H9 (cell line): Measurements from ENCODE around the gene CACNA1I. TPM values are rescaled to one million over a fixed set of nuclear protein-coding genes. Genes with fewer than 3 reads are reported as not detected.

Source experiments
- DNase-seq: peaks from one replicate; pipeline ENCODE4 v3.0.0-alpha.2; 2017
- H2AFZ ChIP-seq: one replicate; pipeline ENCODE4 v1.6.1; 2013; ENCODE audit warnings: mild to moderate bottlenecking, low read length, control low read depth, moderate library complexity
- H2AK5ac ChIP-seq: 2 replicates; pipeline ENCODE4 v1.6.1; 2013; ENCODE audit warnings: low read length, control low read depth, mixed read lengths; ENCODE audit not compliant: insufficient read length
- H2BK120ac ChIP-seq: one replicate; pipeline ENCODE4 v1.6.1; 2013; ENCODE audit warnings: low read depth, mild to moderate bottlenecking, low read length, control low read depth, inconsistent platforms; ENCODE audit not compliant: poor library complexity, severe bottlenecking
- H2BK12ac ChIP-seq: 2 replicates; pipeline ENCODE4 v1.6.1; 2013; ENCODE audit warnings: low read length, control low read depth, mixed read lengths, low read depth; ENCODE audit not compliant: insufficient read length
- H2BK15ac ChIP-seq: 2 replicates; pipeline ENCODE4 v1.6.1; 2013; ENCODE audit warnings: low read depth, low read length, control low read depth
- H2BK20ac ChIP-seq: one replicate; pipeline ENCODE4 v1.6.1; 2013; ENCODE audit warnings: low read depth, mild to moderate bottlenecking, low read length, control low read depth, inconsistent platforms; ENCODE audit not compliant: poor library complexity, severe bottlenecking
- H2BK5ac ChIP-seq: 2 replicates; pipeline ENCODE4 v1.6.1; 2013; ENCODE audit warnings: low read length, control low read depth, mixed read lengths; ENCODE audit not compliant: insufficient read length
- H3K14ac ChIP-seq: 2 replicates; pipeline ENCODE4 v1.6.1; 2013; ENCODE audit warnings: low read length, control low read depth; ENCODE audit not compliant: insufficient read depth
- H3K18ac ChIP-seq: 2 replicates; pipeline ENCODE4 v1.6.1; 2013; ENCODE audit warnings: low read depth, mild to moderate bottlenecking, mixed read lengths, low read length, control low read depth; ENCODE audit not compliant: insufficient read length
- H3K23ac ChIP-seq: 2 replicates; pipeline ENCODE4 v1.6.1; 2013; ENCODE audit warnings: low read length, control low read depth, mixed read lengths, low read depth; ENCODE audit not compliant: insufficient read length
- H3K23me2 ChIP-seq: 2 replicates; pipeline ENCODE4 v1.6.1; 2013; ENCODE audit warnings: low read depth, mild to moderate bottlenecking, mixed read lengths, low read length, control low read depth; ENCODE audit not compliant: insufficient read length, poor library complexity, severe bottlenecking
- H3K27ac ChIP-seq: 2 replicates; pipeline ENCODE4 v1.5.1; 2013; ENCODE audit warnings: low read length, control low read depth, mixed read lengths, low read depth; ENCODE audit not compliant: insufficient read length
- H3K27me3 ChIP-seq: 2 replicates; pipeline ENCODE4 v1.6.1; 2013; ENCODE audit warnings: low read length, control low read depth, inconsistent platforms; ENCODE audit not compliant: insufficient read depth
- H3K4ac ChIP-seq: 2 replicates; pipeline ENCODE4 v1.6.1; 2013; ENCODE audit warnings: low read depth, mild to moderate bottlenecking, control low read depth, inconsistent platforms, low read length, moderate library complexity
- H3K4me1 ChIP-seq: 2 replicates; pipeline ENCODE4 v1.6.1; 2013; ENCODE audit warnings: low read length, control low read depth, inconsistent platforms; ENCODE audit not compliant: insufficient read depth
- H3K4me2 ChIP-seq: 2 replicates; pipeline ENCODE4 v1.6.1; 2013; ENCODE audit warnings: low read length, control low read depth, mixed read lengths; ENCODE audit not compliant: insufficient read length, insufficient read depth
- H3K56ac ChIP-seq: 2 replicates; pipeline ENCODE4 v1.6.1; 2013; ENCODE audit warnings: low read depth, mild to moderate bottlenecking, mixed read lengths, low read length, control low read depth; ENCODE audit not compliant: insufficient read length
- H3K79me1 ChIP-seq: 2 replicates; pipeline ENCODE4 v1.6.1; 2013; ENCODE audit warnings: low read depth, mild to moderate bottlenecking, moderate library complexity, low read length, control low read depth, inconsistent platforms; ENCODE audit not compliant: insufficient read depth, poor library complexity, severe bottlenecking
- H3K79me2 ChIP-seq: 2 replicates; pipeline ENCODE4 v1.6.1; 2013; ENCODE audit warnings: low read length, control low read depth, inconsistent platforms; ENCODE audit not compliant: insufficient read depth
- H3K9ac ChIP-seq: 2 replicates; pipeline ENCODE4 v1.6.1; 2013; ENCODE audit warnings: low read length, control low read depth, mixed read lengths; ENCODE audit not compliant: insufficient read length; ENCODE audit errors: extremely low read depth
- H3K9me3 ChIP-seq: one replicate; pipeline ENCODE4 v1.6.1; 2013; ENCODE audit warnings: low read depth, low read length, inconsistent platforms; ENCODE audit not compliant: control insufficient read depth
- H3T11ph ChIP-seq: one replicate; pipeline ENCODE4 v1.6.1; 2013; ENCODE audit warnings: mild to moderate bottlenecking, low read length, control low read depth, inconsistent platforms
- H4K20me1 ChIP-seq: one replicate; pipeline ENCODE4 v1.6.1; 2013; ENCODE audit not compliant: control insufficient read depth, insufficient read length, insufficient read depth
- H4K5ac ChIP-seq: 2 replicates; pipeline ENCODE4 v1.6.1; 2013; ENCODE audit warnings: low read depth, mild to moderate bottlenecking, mixed read lengths, low read length, control low read depth; ENCODE audit not compliant: insufficient read length
- H4K8ac ChIP-seq: replicated peaks from 2 replicates; pipeline ENCODE4 v1.6.1; 2013; ENCODE audit warnings: low read length, control low read depth, mixed read lengths, low read depth; ENCODE audit not compliant: insufficient read length
- H4K91ac ChIP-seq: 2 replicates; pipeline ENCODE4 v1.6.1; 2013; ENCODE audit warnings: low read depth, mild to moderate bottlenecking, moderate library complexity, mixed read lengths, low read length, control low read depth; ENCODE audit not compliant: insufficient read length
- H3K27ac Mint-ChIP-seq, 3 experiments: 2 replicates in 2 of 3; 3 replicates in 1 of 3; pipeline ENCODE4 v1.8.0; 2020 to 2021; ENCODE audit warnings: mixed read lengths in 3 of 3, mild to moderate bottlenecking in 1 of 3, moderate library complexity in 1 of 3
- H3K27me3 Mint-ChIP-seq: 2 replicates; pipeline ENCODE4 v1.8.0; 2021; ENCODE audit warnings: low read depth, mild to moderate bottlenecking, moderate library complexity, mixed read lengths
- H3K36me3 Mint-ChIP-seq, 3 experiments: 2 replicates in 2 of 3; 3 replicates in 1 of 3; pipeline ENCODE4 v1.8.0; 2020 to 2021; ENCODE audit warnings: low read depth in 3 of 3, mixed read lengths in 3 of 3; ENCODE audit not compliant: insufficient read depth in 1 of 3
- H3K4me1 Mint-ChIP-seq, 2 experiments: 2 replicates each; pipeline ENCODE4 v1.8.0; 2020; ENCODE audit warnings: mixed read lengths in 2 of 2
- H3K4me3 Mint-ChIP-seq, 2 experiments: 2 replicates in 1 of 2; 3 replicates in 1 of 2; pipeline ENCODE4 v1.8.0; 2020 to 2021; ENCODE audit warnings: mild to moderate bottlenecking in 2 of 2, mixed read lengths in 2 of 2, moderate library complexity in 1 of 2
- H3K9me3 Mint-ChIP-seq, 2 experiments: 2 replicates in 1 of 2; 3 replicates in 1 of 2; pipeline ENCODE4 v1.8.0; 2020; ENCODE audit warnings: mild to moderate bottlenecking in 2 of 2, mixed read lengths in 2 of 2, moderate library complexity in 1 of 2
- CTCF ChIP-seq: fragments of 200-600 bp; sonication (generic); conservative IDR thresholded peaks from 3 replicates; pipeline ENCODE4 v1.8.0; 2021; ENCODE audit warnings: antibody characterized with exemption, mild to moderate bottlenecking
- WGBS: extraction: QIAGEN DNeasy Blood & Tissue Kit; methylation state at CpG from one replicate; pipeline ENCODE4 v1.1.7; 2013; ENCODE audit warnings: missing lambda C conversion rate, low lambda C conversion rate, mixed read lengths; ENCODE audit not compliant: insufficient read length; ENCODE audit errors: extremely low coverage; 5-methylcytosine and 5-hydroxymethylcytosine counted together
- total RNA-seq: library from RNA; stranded (reverse); gene quantifications from 2 replicates; pipeline ENCODE4 v1.2.1, GENCODE V29; 2021

The CACNA1I gene
- total RNA-seq, 1 experiment from 2014 or later: 0.50 TPM

GRCh38 chr22:39570226-39570625 lies 327 bp upstream of the CACNA1I start:
- Histone ChIP-seq H3K4me1 (no peaks in the 10 kb centered on the region), H3K4me2 (no peak overlapping the region), H3K18ac (no peak overlapping the region), H3K23me2 (no peaks in the 10 kb centered on the region), H3K79me1 (no peaks in the 10 kb centered on the region), H2AFZ (no peak overlapping the region), H3K4ac (no peak overlapping the region), H2BK15ac (no peak overlapping the region), H4K5ac (no peak overlapping the region), H3K9ac (no peak overlapping the region), H3K23ac (no peak overlapping the region), H2BK5ac (no peak overlapping the region), H2BK12ac (no peak overlapping the region), H3K9me3 (no peaks in the 10 kb centered on the region), H3K27me3 (no peaks in the 10 kb centered on the region), H3K79me2 (no peaks in the 10 kb centered on the region), H4K20me1 (no peaks in the 10 kb centered on the region), H2BK20ac (no peak overlapping the region), H3T11ph (no peak overlapping the region), H3K56ac (no peak overlapping the region), H2BK120ac (no peak overlapping the region), H2AK5ac (no peak overlapping the region), H4K91ac (no peak overlapping the region), H3K14ac (no peak overlapping the region), H3K27ac (no peak overlapping the region), H4K8ac (no peak overlapping the region)
- Mint-ChIP-seq H3K9me3 (peaks cover 7 to 8% of the 10 kb centered on the region in 2 experiments), H3K27me3 (peaks cover 17% of the 10 kb centered on the region), H3K4me3 (no peak overlapping the region), H3K4me1 (peaks cover 0 to 3% of the 10 kb centered on the region in 2 experiments; a peak in 2 of 4 replicates), H3K36me3 (peaks cover 0 to 5% (median 0%) of the 10 kb centered on the region in 3 experiments; a peak in 1 of 7 replicates), H3K27ac (no peak overlapping the region; a peak in 1 of 7 replicates)
- 100% methylated on average over 1 of the region's 3 CpGs for WGBS
- TF ChIP-seq CTCF: no peak
- no peak for DNase-seq
